ENCODE data around the gene PRKN.

- TF ChIP-seq CTCF (IDR thresholded peaks at IDR 0.05): no peak
- TF ChIP-seq EP300 (IDR thresholded peaks at IDR 0.05): no peak
These were observed 341.6 kb downstream of the PRKN start for GRCh38 chr6:162385980-162386379.
